HFF-Myc (cell line): ENCODE data around the gene INPP5A.
"Not testable (repeated sequence)": the region's sequence is repeated elsewhere in the genome, so short reads cannot be mapped to it uniquely, and the experiment has no call there.

Experiments used
- DNase-seq: peaks from one replicate; pipeline ENCODE4 v3.0.0-alpha.2; 2011; ENCODE audit warnings: low read depth; ENCODE audit errors: extremely low read depth
- H3K4me3 ChIP-seq: replicated peaks from 2 replicates; pipeline ENCODE4 v1.5.1; 2011; ENCODE audit warnings: low read depth, mild to moderate bottlenecking, control low read depth, low read length
- TF ChIP-seq, protein P1 (sequence below): IDR thresholded peaks from 2 replicates; pipeline ENCODE4 v1.5.1; 2012; ENCODE audit warnings: mild to moderate bottlenecking, low read depth, low read length, control low read depth; ENCODE audit errors: missing control alignments

The INPP5A gene

DNA sequence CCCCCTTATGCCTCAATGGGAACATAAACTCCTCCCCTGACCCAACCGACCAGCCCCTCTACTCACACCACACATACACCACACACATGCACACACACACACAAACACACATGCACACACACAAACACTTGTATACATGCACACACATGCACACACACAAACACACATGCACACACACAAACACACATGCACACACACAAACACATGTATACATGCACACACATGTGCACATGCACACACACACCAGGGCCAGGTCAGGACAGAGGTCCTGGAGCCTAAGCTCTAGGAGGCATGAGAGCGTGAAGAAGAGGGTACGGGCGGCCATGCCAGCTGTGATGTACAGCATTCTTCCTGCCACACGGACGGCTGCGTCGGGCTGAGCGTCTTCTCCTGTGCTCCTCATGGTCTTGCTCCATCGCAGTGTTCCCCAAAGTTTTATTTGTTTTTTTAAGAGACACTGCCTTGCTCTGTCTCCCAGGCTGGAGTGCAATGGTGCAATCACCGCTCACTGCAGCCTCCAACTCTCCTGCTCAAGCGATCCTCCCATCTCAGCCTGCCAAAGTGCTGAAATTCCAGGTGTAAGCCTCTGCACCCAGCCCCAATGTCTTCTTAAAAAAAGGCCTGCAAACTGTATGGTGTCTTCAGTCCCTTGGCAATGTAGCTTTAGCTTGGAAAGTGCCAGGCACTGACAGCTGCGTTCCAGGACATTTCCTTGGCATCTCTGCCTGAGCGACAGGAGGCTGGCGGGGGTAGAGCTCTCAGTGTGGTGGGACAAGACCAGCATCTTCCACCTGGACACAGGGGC lies 38.8 kb upstream of the INPP5A start:
- TF ChIP-seq, protein P1, sequence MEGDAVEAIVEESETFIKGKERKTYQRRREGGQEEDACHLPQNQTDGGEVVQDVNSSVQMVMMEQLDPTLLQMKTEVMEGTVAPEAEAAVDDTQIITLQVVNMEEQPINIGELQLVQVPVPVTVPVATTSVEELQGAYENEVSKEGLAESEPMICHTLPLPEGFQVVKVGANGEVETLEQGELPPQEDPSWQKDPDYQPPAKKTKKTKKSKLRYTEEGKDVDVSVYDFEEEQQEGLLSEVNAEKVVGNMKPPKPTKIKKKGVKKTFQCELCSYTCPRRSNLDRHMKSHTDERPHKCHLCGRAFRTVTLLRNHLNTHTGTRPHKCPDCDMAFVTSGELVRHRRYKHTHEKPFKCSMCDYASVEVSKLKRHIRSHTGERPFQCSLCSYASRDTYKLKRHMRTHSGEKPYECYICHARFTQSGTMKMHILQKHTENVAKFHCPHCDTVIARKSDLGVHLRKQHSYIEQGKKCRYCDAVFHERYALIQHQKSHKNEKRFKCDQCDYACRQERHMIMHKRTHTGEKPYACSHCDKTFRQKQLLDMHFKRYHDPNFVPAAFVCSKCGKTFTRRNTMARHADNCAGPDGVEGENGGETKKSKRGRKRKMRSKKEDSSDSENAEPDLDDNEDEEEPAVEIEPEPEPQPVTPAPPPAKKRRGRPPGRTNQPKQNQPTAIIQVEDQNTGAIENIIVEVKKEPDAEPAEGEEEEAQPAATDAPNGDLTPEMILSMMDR, result no peak
- no peak for DNase-seq
- no peak overlapping the region for H3K4me3 ChIP-seq

DNA sequence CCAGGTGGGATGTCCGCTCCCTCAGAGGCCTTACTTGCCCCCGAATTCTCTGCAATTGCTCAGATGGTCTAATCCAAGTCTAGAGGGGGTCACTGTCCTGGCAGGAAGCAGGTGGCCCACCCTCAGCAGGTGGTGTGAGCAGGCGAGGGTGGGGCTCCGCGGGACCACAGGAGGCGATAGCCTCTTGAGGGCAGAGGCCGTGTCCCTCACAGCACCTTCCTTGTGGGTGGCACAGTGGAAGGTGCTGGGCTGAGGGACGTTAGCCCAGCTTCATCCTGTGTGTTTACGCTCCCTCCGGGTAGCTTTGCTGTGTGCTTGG lies 38.3 kb upstream of the INPP5A start:
- TF ChIP-seq, protein P1, result no peak
- no peak for DNase-seq
- H3K4me3 ChIP-seq, result no peak overlapping the region

DNA sequence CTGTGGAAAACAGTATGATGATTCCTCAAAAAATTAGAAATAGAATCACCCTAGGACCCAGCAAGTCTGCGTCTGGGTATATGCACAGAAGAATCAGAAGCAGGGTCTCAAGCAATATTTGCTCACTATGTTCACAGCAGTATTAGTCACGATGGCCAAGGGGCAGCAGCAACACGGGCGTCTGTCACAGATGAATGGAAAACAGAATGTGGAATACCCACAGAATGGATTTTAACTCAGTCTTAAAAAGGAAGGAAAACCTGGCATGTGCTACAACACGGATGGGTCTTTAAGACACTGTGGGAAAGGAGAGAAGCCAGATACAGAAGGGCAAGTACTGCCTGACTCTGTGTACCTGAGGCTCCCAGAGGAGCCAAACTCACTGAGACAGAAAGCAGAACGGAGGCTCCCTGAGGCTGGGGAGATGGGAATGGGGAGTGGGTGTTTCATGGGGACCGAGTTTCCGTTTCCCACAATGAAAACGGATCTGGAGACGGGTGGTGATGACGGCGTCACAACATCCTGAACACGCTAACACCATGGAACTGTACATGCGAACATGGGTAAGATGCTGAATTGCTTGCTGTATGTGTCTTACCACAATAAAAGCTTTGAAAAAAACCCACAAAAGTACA lies 36.7 kb upstream of the INPP5A start:
- no peak overlapping the region for H3K4me3 ChIP-seq
- no peak for DNase-seq
- TF ChIP-seq, protein P1, result no peak

DNA sequence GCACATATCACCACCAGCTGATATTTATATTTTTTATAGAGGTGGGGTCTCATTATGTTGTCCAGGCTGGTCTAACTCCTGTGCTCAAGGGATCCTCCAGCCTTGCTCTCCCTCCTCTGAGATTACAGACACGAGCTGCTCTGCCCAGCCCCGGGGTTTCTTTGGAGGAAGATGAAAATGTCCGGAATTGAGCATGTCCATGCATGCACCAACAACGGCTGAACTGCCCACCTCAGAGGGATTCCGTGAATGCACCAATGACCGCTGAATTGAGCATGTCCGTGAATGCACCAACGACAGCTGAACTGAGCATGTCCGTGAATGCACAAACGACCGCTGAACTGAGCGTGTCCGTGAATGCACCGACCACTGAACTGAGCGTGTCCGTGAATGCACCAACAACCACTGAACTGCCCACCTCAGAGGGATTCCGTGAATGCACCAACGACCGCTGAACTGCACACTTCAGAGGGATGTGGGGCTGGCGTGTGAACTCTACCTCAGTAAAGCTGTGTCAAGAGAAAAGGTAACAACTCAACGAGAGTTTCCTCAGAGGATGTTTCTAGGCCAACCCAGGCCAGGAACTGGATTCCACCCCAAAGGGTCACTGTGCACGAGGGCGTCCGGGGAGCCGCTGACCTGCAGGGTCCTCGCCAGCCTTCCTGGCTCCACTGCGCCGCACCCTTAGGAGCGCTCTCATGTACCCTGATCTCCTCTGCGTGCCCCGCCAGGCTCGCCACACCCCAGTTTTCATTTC lies 34.9 kb upstream of the INPP5A start:
- no peak for DNase-seq
- TF ChIP-seq, protein P1, result no peak
- no peak overlapping the region for H3K4me3 ChIP-seq

DNA sequence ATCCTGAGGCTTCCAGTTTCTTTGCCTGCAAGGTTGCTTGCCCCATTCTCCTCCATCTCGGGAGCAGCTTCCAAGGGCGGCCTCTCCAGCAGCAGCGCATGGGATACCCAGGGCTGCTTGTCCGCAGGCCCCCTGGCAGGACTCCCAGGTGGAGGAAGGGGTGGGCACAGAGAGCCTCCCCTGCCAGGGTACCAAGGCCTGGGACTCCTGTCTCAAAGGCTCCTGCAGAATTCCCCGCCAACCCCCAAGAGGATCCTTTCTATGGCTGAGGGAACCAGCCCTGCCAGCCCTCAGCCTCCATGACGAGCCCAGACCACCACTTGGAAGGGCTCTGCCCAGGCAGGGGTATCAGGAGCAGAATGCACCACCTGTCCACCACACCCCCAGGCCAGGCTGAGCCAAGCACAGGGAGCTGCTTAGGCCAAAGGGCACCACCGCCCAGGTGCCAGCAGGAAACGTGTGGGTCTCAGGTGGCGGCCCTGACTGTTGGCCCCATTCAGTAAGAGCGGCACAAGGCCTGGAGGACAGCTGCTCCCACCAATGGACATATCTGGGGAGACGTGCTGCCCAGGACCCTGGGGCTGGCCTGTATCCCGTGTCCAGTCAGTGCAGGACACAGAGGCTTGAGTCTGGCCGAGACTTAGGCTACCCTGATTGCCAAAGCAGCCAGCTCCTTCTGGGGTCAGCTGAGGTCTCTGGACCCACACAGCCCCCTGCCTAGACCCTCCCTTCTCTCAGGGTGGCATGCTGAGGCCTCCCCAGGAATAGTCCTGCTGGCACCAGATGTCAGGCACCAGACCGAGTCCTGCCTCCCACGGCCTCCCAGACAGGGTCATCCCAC lies 33.8 kb upstream of the INPP5A start:
- H3K4me3 ChIP-seq, result no peak overlapping the region
- no peak for DNase-seq
- TF ChIP-seq, protein P1, result no peak

DNA sequence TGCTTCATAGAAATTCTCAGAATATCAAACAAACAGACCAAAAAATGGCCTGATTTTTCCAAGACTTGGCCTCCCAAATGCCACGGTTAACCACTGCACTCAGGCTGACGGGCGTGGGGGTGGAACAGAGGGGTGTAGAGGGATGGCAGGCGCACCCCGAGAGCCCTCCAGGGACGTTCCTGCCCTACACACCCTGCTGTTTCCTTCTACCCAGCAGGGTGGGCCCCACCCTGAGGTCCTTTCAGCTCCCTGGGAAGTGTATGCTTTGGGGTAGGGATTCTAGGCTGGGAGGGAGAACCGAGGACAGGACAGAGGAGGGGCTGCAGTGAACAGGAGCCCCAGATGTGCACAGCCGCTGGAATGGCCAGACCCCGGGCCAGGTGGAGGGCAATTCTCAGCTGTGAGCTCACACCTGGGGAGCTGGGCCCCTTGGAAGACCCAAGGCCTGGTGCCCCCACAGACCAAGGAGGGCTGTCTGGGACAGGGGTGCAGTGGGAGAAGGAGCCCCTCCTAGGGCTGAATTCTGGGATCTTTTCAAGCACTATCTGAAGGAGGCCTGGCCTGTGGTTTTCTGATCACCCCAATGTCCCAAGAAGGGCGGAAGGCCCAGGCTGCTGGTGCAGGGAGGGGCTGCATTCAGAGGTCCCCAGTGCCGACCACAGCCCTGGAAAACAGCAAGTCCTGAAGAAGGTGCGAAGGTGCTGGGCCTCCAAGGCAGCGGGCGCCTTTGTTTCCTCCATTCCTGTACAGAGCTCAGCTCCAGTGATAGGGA lies 32.9 kb upstream of the INPP5A start:
- H3K4me3 ChIP-seq, result no peak overlapping the region
- TF ChIP-seq, protein P1, result no peak
- no peak for DNase-seq

DNA sequence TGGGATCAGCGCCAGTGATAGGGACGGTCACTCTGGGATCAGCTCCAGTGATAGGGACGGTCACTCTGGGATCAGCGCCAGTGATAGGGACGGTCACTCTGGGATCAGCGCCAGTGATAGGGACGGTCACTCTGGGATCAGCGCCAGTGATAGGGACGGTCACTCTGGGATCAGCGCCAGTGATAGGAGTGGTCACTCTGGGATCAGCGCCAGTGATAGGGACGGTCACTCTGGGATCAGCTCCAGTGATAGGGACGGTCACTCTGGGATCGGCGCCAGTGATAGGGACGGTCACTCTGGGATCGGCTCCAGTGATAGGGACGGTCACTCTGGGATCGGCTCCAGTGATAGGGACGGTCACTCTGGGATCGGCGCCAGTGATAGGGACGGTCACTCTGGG lies 32.0 kb upstream of the INPP5A start:
- not testable (repeated sequence) for DNase-seq, H3K4me3 ChIP-seq
